Activated naive CD4-positive, alpha-beta T cell treated with anti-CD3 and anti-CD28 coated beads, Interleukin-2, amount 50 U/mL, for 24 hours (primary cell): ENCODE data around the gene RBMS3.

Source experiments
- H3K27ac Mint-ChIP-seq: one replicate; pipeline ENCODE4 v1.8.0; 2021; ENCODE audit warnings: mild to moderate bottlenecking, mixed read lengths
- H3K27me3 Mint-ChIP-seq: one replicate; pipeline ENCODE4 v1.8.0; 2021; ENCODE audit warnings: mixed read lengths
- H3K36me3 Mint-ChIP-seq: one replicate; pipeline ENCODE4 v1.8.0; 2021; ENCODE audit warnings: mixed read lengths
- H3K4me1 Mint-ChIP-seq: one replicate; pipeline ENCODE4 v1.8.0; 2021; ENCODE audit warnings: mixed read lengths
- H3K4me3 Mint-ChIP-seq: one replicate; pipeline ENCODE4 v1.8.0; 2021; ENCODE audit warnings: mild to moderate bottlenecking, mixed read lengths
- H3K9me3 Mint-ChIP-seq: one replicate; pipeline ENCODE4 v1.8.0; 2021; ENCODE audit warnings: mixed read lengths

The RBMS3 gene

DNA sequence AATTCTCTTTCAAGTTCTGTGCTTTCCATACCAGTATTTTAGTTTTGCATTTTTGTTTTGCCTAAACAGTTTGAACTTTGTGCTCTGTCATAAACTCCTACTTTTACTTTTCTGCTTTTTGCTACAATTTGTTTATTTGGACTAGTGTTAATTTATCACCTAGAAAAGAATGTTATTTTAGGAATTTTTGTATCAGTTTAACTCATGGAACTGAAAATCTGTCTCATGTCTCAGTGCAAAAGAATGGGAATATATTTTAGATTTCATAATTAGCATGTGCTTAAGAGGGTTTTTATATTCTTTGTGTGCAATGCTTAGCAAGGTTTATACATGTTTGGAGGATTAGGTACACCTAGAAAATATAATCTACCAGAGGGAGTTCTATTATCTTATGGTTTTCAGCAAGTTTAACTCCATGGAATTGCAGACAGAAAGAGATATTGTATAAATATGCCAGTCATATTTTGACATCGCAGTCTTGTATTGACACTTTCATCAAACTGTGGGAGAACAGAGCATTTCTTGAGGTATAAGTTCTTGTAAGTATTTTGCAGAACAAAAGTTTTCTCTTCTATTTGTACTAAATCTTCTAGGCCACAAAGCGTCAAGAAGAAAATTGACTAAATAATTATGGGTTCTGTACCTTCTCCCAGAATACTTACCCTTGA is 409.9 kb downstream of the RBMS3 start:
- Mint-ChIP-seq H3K27me3 (peaks cover 2% of the 10 kb centered on the region), H3K27ac (no peak overlapping the region), H3K4me1 (no peaks in the 10 kb centered on the region), H3K36me3 (no peaks in the 10 kb centered on the region), H3K4me3 (no peak overlapping the region), H3K9me3 (no peaks in the 10 kb centered on the region)

DNA sequence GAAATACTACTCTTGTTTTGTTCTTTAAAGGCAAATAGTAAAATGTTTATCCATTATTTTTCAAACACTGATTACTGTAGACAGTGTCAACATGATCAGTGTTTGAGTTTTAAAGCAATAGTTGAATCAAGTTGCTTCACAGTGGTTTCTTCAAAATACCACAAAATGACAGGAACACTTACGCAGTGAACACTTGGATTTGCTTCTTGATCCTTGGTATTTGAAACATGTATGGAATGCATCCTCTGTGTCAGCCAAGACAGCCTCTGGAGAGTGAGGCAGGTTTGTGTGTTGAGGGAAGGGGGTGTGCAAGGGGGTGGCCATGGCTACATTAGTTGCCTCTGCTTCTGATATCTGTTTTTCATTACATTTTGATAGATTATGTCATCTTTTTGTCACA is 413.0 kb downstream of the RBMS3 start:
- Mint-ChIP-seq H3K9me3 (no peaks in the 10 kb centered on the region), H3K4me3 (no peak overlapping the region), H3K4me1 (no peaks in the 10 kb centered on the region), H3K27ac (no peak overlapping the region), H3K27me3 (peaks cover 2% of the 10 kb centered on the region), H3K36me3 (no peaks in the 10 kb centered on the region)

- H3K27me3 Mint-ChIP-seq: peaks cover 2% of the 10 kb centered on the region
Observed at GRCh38 chr3:29694331-29694730, 413.5 kb downstream of the RBMS3 start.

DNA sequence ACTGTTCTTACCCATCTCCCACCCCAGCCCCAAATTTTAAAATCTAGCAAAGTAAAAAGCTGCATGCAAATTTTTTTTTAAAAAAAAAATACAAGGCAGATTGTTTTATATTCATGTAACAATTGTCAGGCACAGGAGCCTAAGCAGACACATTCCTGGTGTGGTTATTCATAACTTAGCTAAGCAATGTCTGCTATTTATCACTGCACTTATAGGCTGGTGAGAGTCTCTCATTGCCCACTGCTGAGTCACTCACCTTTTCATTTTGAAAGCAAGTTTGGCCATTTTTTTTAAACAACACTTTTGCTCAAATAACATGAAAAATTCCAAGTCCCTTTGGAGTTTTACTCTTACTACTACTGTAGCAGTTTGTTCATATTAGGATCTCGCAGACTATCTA is 413.9 kb downstream of the RBMS3 start:
- Mint-ChIP-seq H3K9me3 (no peaks in the 10 kb centered on the region), H3K4me3 (no peak overlapping the region), H3K36me3 (no peaks in the 10 kb centered on the region), H3K27me3 (peaks cover 2% of the 10 kb centered on the region), H3K4me1 (no peaks in the 10 kb centered on the region), H3K27ac (no peak overlapping the region)

More at GRCh38 chr3:29694331-29694730, 413.5 kb downstream of the RBMS3 start:
- Mint-ChIP-seq H3K36me3 (no peaks in the 10 kb centered on the region), H3K27ac (no peak overlapping the region), H3K4me3 (no peak overlapping the region), H3K4me1 (no peaks in the 10 kb centered on the region), H3K9me3 (no peaks in the 10 kb centered on the region)

DNA sequence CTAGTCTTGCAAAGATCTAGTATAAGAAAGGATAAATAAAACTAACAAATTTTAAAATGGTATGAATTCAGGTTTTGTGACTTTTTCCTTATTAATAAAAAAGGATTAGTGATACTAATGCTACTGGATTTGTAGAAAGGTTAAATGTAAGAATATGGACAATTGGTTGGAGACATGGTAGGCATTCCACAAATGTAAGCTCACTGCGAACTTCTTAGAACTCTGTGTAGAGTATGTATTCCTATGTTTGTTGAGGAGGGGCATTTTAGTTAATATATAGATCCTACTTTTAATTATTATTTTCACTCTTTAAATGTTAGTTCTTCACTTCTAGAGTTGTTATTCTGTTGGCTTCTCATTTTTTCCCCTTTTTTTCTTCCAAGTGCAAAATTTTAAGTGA is 414.3 kb downstream of the RBMS3 start:
- Mint-ChIP-seq H3K4me3 (no peak overlapping the region), H3K4me1 (no peaks in the 10 kb centered on the region), H3K27me3 (peaks cover 2% of the 10 kb centered on the region), H3K27ac (no peak overlapping the region), H3K36me3 (no peaks in the 10 kb centered on the region), H3K9me3 (peaks cover 4% of the 10 kb centered on the region)

GRCh38 chr3:29695643-29696198 is 414.9 kb downstream of the RBMS3 start:
- Mint-ChIP-seq H3K36me3 (no peaks in the 10 kb centered on the region), H3K4me1 (no peaks in the 10 kb centered on the region), H3K27ac (no peak overlapping the region), H3K27me3 (peaks cover 5% of the 10 kb centered on the region), H3K4me3 (no peak overlapping the region), H3K9me3 (peaks cover 9% of the 10 kb centered on the region)

DNA sequence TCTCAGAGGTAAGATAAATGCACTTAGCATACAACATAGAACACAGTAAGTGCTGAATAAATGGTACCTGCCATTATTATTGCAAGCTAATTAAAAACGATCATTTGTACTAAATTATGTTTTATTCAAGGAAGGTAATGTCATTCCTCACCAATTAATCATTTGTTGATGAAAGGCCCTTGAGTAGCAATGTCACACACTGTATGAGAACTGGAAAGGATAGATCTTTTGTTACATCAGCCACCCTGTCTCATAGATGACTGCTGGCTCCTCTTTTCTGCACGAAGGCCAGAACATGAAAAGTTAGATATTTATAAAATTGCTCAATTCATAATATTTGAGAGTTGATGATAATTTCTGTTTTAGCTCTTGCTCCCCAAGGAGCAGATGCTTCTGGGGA is 415.4 kb downstream of the RBMS3 start:
- Mint-ChIP-seq H3K27ac (no peak overlapping the region), H3K9me3 (peaks cover 9% of the 10 kb centered on the region), H3K4me3 (no peak overlapping the region), H3K27me3 (peaks cover 5% of the 10 kb centered on the region), H3K36me3 (no peaks in the 10 kb centered on the region), H3K4me1 (no peaks in the 10 kb centered on the region)

GRCh38 chr3:29697989-29698388 is 417.1 kb downstream of the RBMS3 start:
- H3K27ac Mint-ChIP-seq: no peak overlapping the region
- peaks cover 2% of the 10 kb centered on the region for H3K27me3 Mint-ChIP-seq
- H3K4me3 Mint-ChIP-seq: no peak overlapping the region
- peaks cover 9% of the 10 kb centered on the region for H3K9me3 Mint-ChIP-seq
- H3K4me1 Mint-ChIP-seq: no peaks in the 10 kb centered on the region
- no peaks in the 10 kb centered on the region for H3K36me3 Mint-ChIP-seq

DNA sequence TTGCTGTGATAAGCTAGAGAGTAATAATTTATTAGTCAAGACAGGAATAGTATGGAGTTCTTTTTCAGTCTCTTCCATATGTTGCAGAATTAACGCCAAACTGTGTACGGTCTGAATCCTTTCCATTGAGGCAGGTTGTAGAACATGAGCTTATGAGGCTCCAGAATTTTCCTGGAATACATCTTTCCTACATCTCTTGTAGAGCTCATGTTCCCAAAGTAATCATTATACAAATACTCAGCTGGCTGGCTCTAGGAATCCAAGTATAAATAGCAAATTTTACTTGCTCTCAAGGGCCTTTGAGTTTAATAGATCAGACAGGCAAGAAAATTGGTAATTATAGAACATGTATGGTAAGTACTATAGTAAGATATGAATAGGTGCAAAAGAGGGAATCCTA is 419.4 kb downstream of the RBMS3 start:
- peaks cover 9% of the 10 kb centered on the region for H3K9me3 Mint-ChIP-seq
- H3K4me1 Mint-ChIP-seq: no peaks in the 10 kb centered on the region
- H3K27me3 Mint-ChIP-seq: peaks cover 2% of the 10 kb centered on the region
- H3K27ac Mint-ChIP-seq: no peak overlapping the region
- H3K4me3 Mint-ChIP-seq: no peak overlapping the region
- no peaks in the 10 kb centered on the region for H3K36me3 Mint-ChIP-seq

- peaks cover 2% of the 10 kb centered on the region for H3K27me3 Mint-ChIP-seq
- H3K4me1 Mint-ChIP-seq: no peaks in the 10 kb centered on the region
- H3K36me3 Mint-ChIP-seq: no peaks in the 10 kb centered on the region
- peaks cover 9% of the 10 kb centered on the region for H3K9me3 Mint-ChIP-seq
- no peak overlapping the region for H3K27ac Mint-ChIP-seq
- no peak overlapping the region for H3K4me3 Mint-ChIP-seq
Observed at GRCh38 chr3:29701326-29701983, 420.6 kb downstream of the RBMS3 start.

- H3K4me3 Mint-ChIP-seq: no peak overlapping the region
- no peak overlapping the region for H3K27ac Mint-ChIP-seq
- no peaks in the 10 kb centered on the region for H3K4me1 Mint-ChIP-seq
- H3K9me3 Mint-ChIP-seq: no peaks in the 10 kb centered on the region
- H3K27me3 Mint-ChIP-seq: no peaks in the 10 kb centered on the region
- H3K36me3 Mint-ChIP-seq: no peaks in the 10 kb centered on the region
Observed at GRCh38 chr3:29705906-29706844, 425.3 kb downstream of the RBMS3 start.

DNA sequence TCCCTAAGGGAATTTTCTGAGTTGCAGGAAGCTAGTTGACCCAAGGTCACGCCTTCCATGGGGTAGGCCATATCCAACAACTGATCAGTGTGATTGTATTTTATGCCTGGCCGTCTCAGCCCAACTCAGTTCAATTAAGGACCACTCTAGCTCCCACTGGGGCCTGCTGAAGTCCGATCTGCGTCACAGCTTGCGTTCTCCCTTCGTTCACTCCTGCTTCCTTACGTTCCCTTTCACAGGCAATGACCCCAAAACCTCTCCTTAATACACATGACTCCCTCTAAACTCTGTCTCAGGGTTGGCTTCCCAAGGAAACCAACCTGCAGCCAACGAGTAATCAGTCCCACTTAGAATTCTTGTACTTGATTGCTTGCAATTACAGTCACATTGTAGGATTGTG is 428.0 kb downstream of the RBMS3 start:
- no peaks in the 10 kb centered on the region for H3K27me3 Mint-ChIP-seq
- no peaks in the 10 kb centered on the region for H3K9me3 Mint-ChIP-seq
- no peaks in the 10 kb centered on the region for H3K36me3 Mint-ChIP-seq
- H3K4me1 Mint-ChIP-seq: no peaks in the 10 kb centered on the region
- H3K4me3 Mint-ChIP-seq: no peak overlapping the region
- H3K27ac Mint-ChIP-seq: no peak overlapping the region

DNA sequence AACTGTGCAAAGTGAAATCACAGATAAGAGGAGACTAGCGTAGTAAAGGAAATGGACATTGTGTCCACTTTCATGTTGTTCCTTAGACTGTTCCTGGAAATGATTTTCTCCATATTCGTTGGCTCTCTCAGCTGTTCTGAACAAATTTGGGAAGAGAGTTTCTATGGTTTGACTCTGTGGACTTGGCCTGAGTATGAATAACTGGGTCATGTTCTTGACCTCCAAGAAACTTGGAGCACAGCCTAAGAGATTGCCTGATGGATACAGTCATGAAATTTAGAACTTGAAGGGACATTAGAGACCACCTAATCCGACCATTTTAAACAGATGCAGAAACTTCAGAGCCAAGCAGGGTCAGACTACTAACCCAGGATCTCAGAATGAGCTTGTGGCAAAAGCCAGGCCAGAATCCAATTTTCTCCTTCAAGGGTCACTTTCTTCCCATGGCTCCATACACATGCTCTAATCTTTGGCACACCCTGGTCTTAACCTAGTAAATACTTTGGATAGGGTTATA is 430.4 kb downstream of the RBMS3 start:
- Mint-ChIP-seq H3K4me1 (no peaks in the 10 kb centered on the region), H3K4me3 (no peak overlapping the region), H3K36me3 (no peaks in the 10 kb centered on the region), H3K27ac (no peak overlapping the region), H3K9me3 (no peaks in the 10 kb centered on the region), H3K27me3 (no peaks in the 10 kb centered on the region)

DNA sequence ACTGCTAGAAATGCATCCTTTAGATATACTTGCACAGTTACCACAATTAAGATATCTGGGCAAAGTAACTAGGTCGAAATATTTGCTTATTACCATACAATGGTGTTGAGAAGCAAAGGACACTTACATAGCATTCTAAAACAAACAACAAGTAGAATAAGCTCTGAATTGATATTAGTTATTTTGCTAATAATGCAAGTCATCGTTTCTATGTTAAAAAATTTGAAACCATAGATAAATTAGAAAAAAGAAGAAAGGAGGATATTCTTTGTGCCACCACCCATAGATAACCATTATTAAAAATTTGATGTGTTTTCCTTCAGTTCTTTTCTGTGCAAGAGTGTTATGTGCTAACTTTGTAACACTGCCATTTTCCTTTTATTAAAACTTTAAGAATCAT is 435.3 kb downstream of the RBMS3 start:
- no peak overlapping the region for H3K27ac Mint-ChIP-seq
- H3K4me3 Mint-ChIP-seq: no peak overlapping the region
- H3K9me3 Mint-ChIP-seq: no peaks in the 10 kb centered on the region
- peaks cover 1% of the 10 kb centered on the region for H3K27me3 Mint-ChIP-seq
- H3K4me1 Mint-ChIP-seq: no peaks in the 10 kb centered on the region
- no peaks in the 10 kb centered on the region for H3K36me3 Mint-ChIP-seq

GRCh38 chr3:29718661-29719065 is 437.8 kb downstream of the RBMS3 start:
- H3K27me3 Mint-ChIP-seq: peaks cover 1% of the 10 kb centered on the region
- no peaks in the 10 kb centered on the region for H3K4me1 Mint-ChIP-seq
- H3K4me3 Mint-ChIP-seq: no peak overlapping the region
- no peak overlapping the region for H3K27ac Mint-ChIP-seq
- H3K36me3 Mint-ChIP-seq: no peaks in the 10 kb centered on the region
- H3K9me3 Mint-ChIP-seq: no peaks in the 10 kb centered on the region
